Measurements from ENCODE around the gene FPGS.
"Not testable (repeated sequence)": the region's sequence is repeated elsewhere in the genome, so short reads cannot be mapped to it uniquely, and the experiment has no call there.

Gene FPGS

GRCh38 chr9:127833555-127833954 is 30.9 kb downstream of the FPGS start:
- H3K27ac ChIP-seq, result no peak overlapping the region
- no peak overlapping the region for H3K4me2 ChIP-seq
- H3K9ac ChIP-seq, result no peak overlapping the region
- no peaks in the 10 kb centered on the region for H3K27me3 ChIP-seq
- H3K4me1 ChIP-seq, result peaks cover 92% of the 10 kb centered on the region
- H3K4me3 ChIP-seq, result no peak overlapping the region
- peaks cover 33% of the 10 kb centered on the region; the same call in 1 of the 2 replicates for H4K20me1 ChIP-seq
- H3K9me3 ChIP-seq, result no peaks in the 10 kb centered on the region
- H3K36me3 ChIP-seq, result peaks cover 61% of the 10 kb centered on the region
- TF ChIP-seq Cebpa-rat (IDR thresholded peaks at IDR 0.05), result no peak

- Histone ChIP-seq H3K27ac (peak overlapping the region; percentile 75), H3K36me3 (peaks cover 59% of the 10 kb centered on the region), H3K27me3 (no peaks in the 10 kb centered on the region), H3K9me3 (no peaks in the 10 kb centered on the region), H3K4me1 (peaks cover 95% of the 10 kb centered on the region), H3K4me2 (peak overlapping the region; percentile 84), H3K4me3 (peak overlapping the region; percentile 25; the same call in 1 of the 2 replicates), H4K20me1 (peaks cover 55% of the 10 kb centered on the region; the same call in 1 of the 2 replicates), H3K9ac (peak overlapping the region; percentile 58; the same call in 1 of the 2 replicates)
- TF ChIP-seq Cebpa-rat (IDR thresholded peaks at IDR 0.05), result no peak
These were observed 33.4 kb downstream of the FPGS start for GRCh38 chr9:127835991-127836516.

- Histone ChIP-seq H3K4me1 (peaks cover 95% of the 10 kb centered on the region), H3K9ac (peak overlapping the region; percentile 58; the same call in 1 of the 2 replicates), H3K4me3 (peak overlapping the region; percentile 25; the same call in 1 of the 2 replicates), H3K36me3 (peaks cover 64% of the 10 kb centered on the region), H3K4me2 (peak overlapping the region; percentile 84), H3K27ac (peak overlapping the region; percentile 75), H4K20me1 (peaks cover 60% of the 10 kb centered on the region; the same call in 1 of the 2 replicates)
- not testable (repeated sequence) for H3K27me3 ChIP-seq, H3K9me3 ChIP-seq
These were observed 33.9 kb downstream of the FPGS start for GRCh38 chr9:127836561-127836960.

GRCh38 chr9:127837346-127837745 is 34.7 kb downstream of the FPGS start:
- Histone ChIP-seq H3K4me2 (peak overlapping the region; percentile 84), H4K20me1 (peaks cover 65% of the 10 kb centered on the region; the same call in 1 of the 2 replicates), H3K27me3 (no peaks in the 10 kb centered on the region), H3K27ac (peak overlapping the region; percentile 53), H3K4me1 (peaks cover 87% of the 10 kb centered on the region), H3K9ac (peak overlapping the region; percentile 5; the same call in 1 of the 2 replicates), H3K4me3 (no peak overlapping the region), H3K9me3 (no peaks in the 10 kb centered on the region), H3K36me3 (peaks cover 69% of the 10 kb centered on the region)
- no peak for TF ChIP-seq Cebpa-rat (IDR thresholded peaks at IDR 0.05)

GRCh38 chr9:127838375-127839078 is 35.8 kb downstream of the FPGS start:
- TF ChIP-seq Cebpa-rat (IDR thresholded peaks at IDR 0.05), result no peak
- Histone ChIP-seq H4K20me1 (peaks cover 65% of the 10 kb centered on the region; the same call in 1 of the 2 replicates), H3K27ac (peak overlapping the region; percentile 81), H3K9me3 (no peaks in the 10 kb centered on the region), H3K4me3 (0 out of 2 replicates have a peak overlapping the region, but pooled peaks have one; percentile 0), H3K4me1 (peaks cover 76% of the 10 kb centered on the region), H3K27me3 (no peaks in the 10 kb centered on the region), H3K9ac (peak overlapping the region; percentile 72), H3K36me3 (peaks cover 70% of the 10 kb centered on the region), H3K4me2 (peak overlapping the region; percentile 84)

- peaks cover 74% of the 10 kb centered on the region; the same call in 1 of the 2 replicates for H4K20me1 ChIP-seq
These were observed 38.6 kb downstream of the FPGS start for GRCh38 chr9:127841087-127841835.

GRCh38 chr9:127844821-127845359 is 42.2 kb downstream of the FPGS start:
- no peak overlapping the region for H3K4me3 ChIP-seq
- peaks cover 42% of the 10 kb centered on the region for H3K4me1 ChIP-seq
- no peaks in the 10 kb centered on the region for H3K27me3 ChIP-seq
- 0 out of 2 replicates have a peak overlapping the region, but pooled peaks have one; percentile 1 for H3K27ac ChIP-seq
- no peak overlapping the region for H3K9ac ChIP-seq
- TF ChIP-seq Cebpa-rat (IDR thresholded peaks at IDR 0.05), result no peak
- H3K4me2 ChIP-seq, result no peak overlapping the region
- peaks cover 15% of the 10 kb centered on the region for H3K9me3 ChIP-seq
- peaks cover 93% of the 10 kb centered on the region for H3K36me3 ChIP-seq
- peaks cover 69% of the 10 kb centered on the region for H4K20me1 ChIP-seq

More at GRCh38 chr9:127841087-127841835, 38.6 kb downstream of the FPGS start:
- Histone ChIP-seq H3K4me2 (peak overlapping the region; percentile 84), H3K4me1 (peaks cover 55% of the 10 kb centered on the region), H3K27ac (peak overlapping the region; percentile 64), H3K9ac (no peak overlapping the region), H3K9me3 (no peaks in the 10 kb centered on the region), H3K36me3 (peaks cover 73% of the 10 kb centered on the region), H3K4me3 (no peak overlapping the region), H3K27me3 (no peaks in the 10 kb centered on the region)
- TF ChIP-seq Cebpa-rat (IDR thresholded peaks at IDR 0.05), result no peak

GRCh38 chr9:127845619-127846018 is 42.9 kb downstream of the FPGS start:
- Histone ChIP-seq H4K20me1 (peaks cover 69% of the 10 kb centered on the region), H3K9me3 (peaks cover 22% of the 10 kb centered on the region), H3K4me1 (peaks cover 34% of the 10 kb centered on the region), H3K36me3 (peaks cover 93% of the 10 kb centered on the region), H3K27ac (0 out of 2 replicates have a peak overlapping the region, but pooled peaks have one; percentile 1)
- not testable (repeated sequence) for H3K4me2 ChIP-seq, H3K9ac ChIP-seq, H3K4me3 ChIP-seq, H3K27me3 ChIP-seq

GRCh38 chr9:127846443-127847177 is 43.9 kb downstream of the FPGS start:
- H3K27me3 ChIP-seq, result no peaks in the 10 kb centered on the region
- H3K4me2 ChIP-seq, result peak overlapping the region; percentile 48
- peaks cover 32% of the 10 kb centered on the region for H3K9me3 ChIP-seq
- H3K4me3 ChIP-seq, result no peak overlapping the region
- TF ChIP-seq Cebpa-rat (IDR thresholded peaks at IDR 0.05), result no peak
- peaks cover 30% of the 10 kb centered on the region for H3K4me1 ChIP-seq
- H3K36me3 ChIP-seq, result peaks cover 93% of the 10 kb centered on the region
- peak overlapping the region; percentile 34; the same call in 1 of the 2 replicates for H3K9ac ChIP-seq
- H4K20me1 ChIP-seq, result peaks cover 60% of the 10 kb centered on the region
- H3K27ac ChIP-seq, result peak overlapping the region; percentile 56; the same call in 1 of the 2 replicates
